22Rv1 (cell line): ENCODE measurements around the gene RBM44.

Experiments used
- CTCF ChIP-seq: fragments of 450-650 bp; IDR thresholded peaks from 2 replicates; pipeline ENCODE4 v1.5.1; 2017; ENCODE audit warnings: mild to moderate bottlenecking
- ZFX ChIP-seq: fragments of 450-650 bp; IDR thresholded peaks from 2 replicates; pipeline ENCODE4 v1.6.1; 2017; ENCODE audit warnings: antibody characterized with exemption, borderline replicate concordance

- TF ChIP-seq CTCF (no peak), ZFX (no peak)
Measured at GRCh38 chr2:237883951-237884446, 85.4 kb downstream of the RBM44 start.
